OCI-LY1 (cell line): ENCODE data around the gene SCGB3A1.

Source experiments
- EZH2 ChIP-seq: fragments of 200-600 bp; sonication (generic), shearing (Covaris generic); IDR thresholded peaks from 2 replicates; pipeline ENCODE4 v1.8.0; 2017; ENCODE audit warnings: borderline replicate concordance, mixed run types, mild to moderate bottlenecking, antibody characterized with exemption, low read length, moderate library complexity, mixed read lengths
- TF ChIP-seq, protein P1 (sequence below): fragments of 200-600 bp; sonication (generic), shearing (Covaris generic); IDR thresholded peaks from 2 replicates; pipeline ENCODE4 v1.5.1; 2017; ENCODE audit warnings: mild to moderate bottlenecking, antibody characterized with exemption, low read length, moderate library complexity, mixed read lengths

DNA sequence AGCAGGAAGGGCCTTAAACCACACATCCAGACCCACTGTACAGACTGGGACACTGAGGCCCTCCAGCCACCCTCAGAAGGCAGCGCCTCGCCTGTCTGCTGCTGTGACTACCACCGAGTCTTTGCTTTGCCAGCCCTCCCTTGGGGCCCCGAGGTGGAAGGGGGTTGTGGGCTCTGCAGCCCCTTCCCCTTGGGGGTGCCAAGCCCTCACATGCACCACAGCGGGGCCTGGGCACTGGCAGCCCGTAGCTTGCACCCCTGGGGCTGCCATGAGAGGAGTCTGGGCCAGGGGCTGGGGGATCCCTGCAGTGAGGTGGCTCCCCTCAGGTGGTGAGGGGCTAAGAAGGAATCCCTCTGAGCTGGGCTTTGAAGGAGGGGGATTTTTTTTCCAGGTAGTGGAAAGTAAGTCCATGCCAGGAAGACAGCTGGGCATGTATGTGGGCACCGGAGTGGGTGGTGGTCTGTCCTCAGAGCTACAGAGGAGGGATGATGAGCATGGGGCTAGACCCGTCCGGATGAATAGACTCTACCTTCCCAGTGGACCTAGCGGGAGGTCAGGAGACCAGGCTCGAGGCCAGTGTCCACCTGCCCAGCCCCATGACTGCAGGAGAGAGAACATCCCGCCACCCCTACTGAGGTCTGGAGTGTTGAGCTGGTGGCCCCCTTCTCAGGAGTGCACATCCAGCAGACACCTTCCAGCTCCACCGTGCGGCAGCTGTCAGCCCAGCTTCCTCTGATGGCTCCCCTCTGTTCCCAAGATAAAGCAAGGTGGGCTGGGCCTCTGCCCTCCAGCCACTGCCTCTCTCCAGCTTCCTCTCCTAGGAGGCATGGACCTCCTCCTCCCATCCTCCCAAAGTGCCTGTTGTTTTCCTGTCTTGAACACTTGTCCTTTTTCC is 42.2 kb upstream of the SCGB3A1 start:
- TF ChIP-seq, protein P1, sequence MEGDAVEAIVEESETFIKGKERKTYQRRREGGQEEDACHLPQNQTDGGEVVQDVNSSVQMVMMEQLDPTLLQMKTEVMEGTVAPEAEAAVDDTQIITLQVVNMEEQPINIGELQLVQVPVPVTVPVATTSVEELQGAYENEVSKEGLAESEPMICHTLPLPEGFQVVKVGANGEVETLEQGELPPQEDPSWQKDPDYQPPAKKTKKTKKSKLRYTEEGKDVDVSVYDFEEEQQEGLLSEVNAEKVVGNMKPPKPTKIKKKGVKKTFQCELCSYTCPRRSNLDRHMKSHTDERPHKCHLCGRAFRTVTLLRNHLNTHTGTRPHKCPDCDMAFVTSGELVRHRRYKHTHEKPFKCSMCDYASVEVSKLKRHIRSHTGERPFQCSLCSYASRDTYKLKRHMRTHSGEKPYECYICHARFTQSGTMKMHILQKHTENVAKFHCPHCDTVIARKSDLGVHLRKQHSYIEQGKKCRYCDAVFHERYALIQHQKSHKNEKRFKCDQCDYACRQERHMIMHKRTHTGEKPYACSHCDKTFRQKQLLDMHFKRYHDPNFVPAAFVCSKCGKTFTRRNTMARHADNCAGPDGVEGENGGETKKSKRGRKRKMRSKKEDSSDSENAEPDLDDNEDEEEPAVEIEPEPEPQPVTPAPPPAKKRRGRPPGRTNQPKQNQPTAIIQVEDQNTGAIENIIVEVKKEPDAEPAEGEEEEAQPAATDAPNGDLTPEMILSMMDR, result no peak
- TF ChIP-seq EZH2, result no peak
